GM18858 (cell line): ENCODE data around the gene SUPT6H.
A peak's percentile ranks its signal among the peaks of the same experiment; 100 is the strongest.

Source experiments
- ATAC-seq: cut with Tn5 transposase; IDR thresholded peaks from one replicate; pipeline ENCODE4 v1.9.1; 2021; ENCODE audit not compliant: unreplicated experiment

The SUPT6H gene

GRCh38 chr17:28661635-28662526 is at the start of gene SUPT6H, which contains the start of gene SDF2:
TSS of gene SUPT6H (plus strand) at chr17:28662205. CDS start at chr17:28673402, 11,197 bp downstream.
TSS of gene SDF2 (minus strand) at chr17:28661906. CDS start at chr17:28661876, 30 bp downstream.
- peak; percentile 50 for ATAC-seq

DNA sequence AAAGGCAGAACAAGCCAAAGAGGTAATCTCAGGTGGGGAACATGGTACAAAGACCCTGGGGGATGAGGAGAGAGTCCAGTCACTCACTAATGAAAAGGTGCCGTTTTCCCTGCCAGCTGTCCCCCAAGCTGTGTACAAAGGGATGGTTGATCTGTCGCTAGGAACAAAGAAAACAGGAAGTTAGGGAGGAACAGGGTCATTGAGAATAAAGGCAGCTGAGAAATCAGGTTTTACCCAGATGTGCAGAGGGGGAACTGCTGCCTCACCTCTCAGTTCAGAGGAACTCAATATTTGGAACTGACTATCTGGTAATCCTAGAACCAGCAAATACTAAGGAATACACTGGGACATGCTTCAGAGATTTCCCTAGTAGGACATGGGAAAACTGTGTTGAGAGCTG is 49.5 kb upstream of the SUPT6H start:
- no peak for ATAC-seq

DNA sequence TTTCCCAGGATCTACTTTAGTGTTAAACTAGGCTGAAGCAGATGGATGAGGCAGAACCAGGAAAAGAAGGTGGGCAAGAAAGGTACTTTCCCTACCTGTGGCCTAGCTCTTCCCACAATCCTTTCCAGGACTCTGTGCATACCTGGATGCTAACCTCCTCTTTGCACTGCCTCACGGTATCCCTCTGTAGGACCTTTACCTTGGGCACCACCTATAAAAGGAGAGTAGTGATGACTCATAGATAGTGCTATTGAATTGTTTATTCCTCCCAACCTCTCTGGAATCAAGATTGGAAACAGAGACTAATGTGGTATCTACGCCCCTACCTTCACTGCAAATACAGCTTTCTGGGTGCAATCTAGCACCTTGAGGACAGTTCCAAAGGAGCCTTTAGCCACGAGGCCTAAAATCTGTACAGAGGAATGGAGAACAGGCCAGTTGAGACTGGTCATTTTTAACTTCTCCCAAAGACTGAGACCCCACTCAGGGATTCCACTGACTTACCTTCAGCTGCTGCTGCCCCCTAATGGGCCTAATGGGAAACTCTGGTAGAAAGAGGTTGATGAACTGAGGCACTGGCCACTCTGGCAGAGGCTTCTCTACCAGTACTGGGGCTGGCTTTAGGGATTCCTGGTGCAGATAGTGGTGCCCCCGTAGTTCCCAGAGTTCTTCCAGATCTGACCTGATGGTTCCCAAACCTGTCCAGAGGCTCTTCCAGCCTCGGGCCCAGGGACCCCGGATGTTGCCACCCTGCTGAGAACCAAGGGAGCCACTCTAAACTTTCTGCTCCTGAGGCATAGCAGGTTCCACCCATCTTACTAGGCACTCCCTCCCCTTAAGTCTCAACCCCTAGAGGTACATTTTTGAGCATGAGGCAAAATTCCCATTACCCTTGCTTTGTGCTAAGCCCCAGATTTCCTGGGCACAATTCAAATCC is 48.8 kb upstream of the SUPT6H start:
- no peak for ATAC-seq

DNA sequence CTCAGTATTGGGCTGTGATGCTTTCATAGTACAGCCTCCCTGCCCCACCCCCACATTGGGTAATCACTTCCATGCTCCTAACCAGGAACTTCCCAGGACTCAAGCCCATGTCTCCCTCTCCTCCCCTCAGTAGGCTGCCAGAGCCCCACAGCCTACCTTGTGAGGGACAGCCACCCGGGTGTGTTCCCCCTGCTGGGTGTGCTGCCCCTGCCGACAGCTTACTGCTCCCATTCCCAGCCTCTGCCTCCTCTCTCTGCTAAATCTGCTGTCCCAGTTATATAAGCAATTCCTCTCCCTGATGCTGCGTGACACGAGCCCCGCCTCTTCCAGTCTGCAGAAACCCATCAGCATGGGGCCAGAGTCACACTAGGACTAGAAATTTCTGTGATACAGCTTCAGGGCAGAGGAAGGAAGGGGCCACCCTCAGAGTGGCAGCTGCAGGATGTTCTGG is 48.0 kb upstream of the SUPT6H start, which contains the start of gene RSKR:
Gene RSKR, minus strand, starts transcription at position 255 of the 451 bp plus-strand sequence. Its CDS starts 24 bp downstream, at position 231.
- ATAC-seq: no peak

GRCh38 chr17:28615260-28615940 is 46.6 kb upstream of the SUPT6H start:
- ATAC-seq: no peak

GRCh38 chr17:28616281-28616680 is 45.7 kb upstream of the SUPT6H start:
- ATAC-seq: no peak

DNA sequence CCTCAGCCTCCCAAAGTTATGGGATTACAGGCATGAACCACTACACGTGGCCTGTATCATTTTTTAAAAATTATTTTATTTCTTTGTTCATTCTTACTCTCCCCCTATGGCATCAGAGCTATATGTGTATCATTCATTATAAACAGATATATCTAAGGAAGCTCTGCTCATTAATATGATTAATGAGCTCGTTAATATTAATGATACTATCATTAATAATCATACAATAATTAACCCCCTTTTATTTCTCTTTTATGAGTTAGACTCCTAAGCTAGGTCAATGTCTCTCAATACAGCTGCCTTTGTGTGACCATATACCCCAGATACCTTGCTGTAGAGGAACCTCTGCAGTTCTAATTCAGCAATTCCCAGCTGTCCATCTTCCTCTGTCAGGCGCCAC is 43.5 kb upstream of the SUPT6H start:
- no peak for ATAC-seq

- ATAC-seq: no peak
These were observed 42.0 kb upstream of the SUPT6H start for GRCh38 chr17:28620010-28620409.

GRCh38 chr17:28622186-28622585 is 39.8 kb upstream of the SUPT6H start:
- ATAC-seq: no peak

- no peak for ATAC-seq
These were observed 38.3 kb upstream of the SUPT6H start for GRCh38 chr17:28623696-28624095.

GRCh38 chr17:28624148-28624547 is 37.9 kb upstream of the SUPT6H start:
- ATAC-seq: no peak

DNA sequence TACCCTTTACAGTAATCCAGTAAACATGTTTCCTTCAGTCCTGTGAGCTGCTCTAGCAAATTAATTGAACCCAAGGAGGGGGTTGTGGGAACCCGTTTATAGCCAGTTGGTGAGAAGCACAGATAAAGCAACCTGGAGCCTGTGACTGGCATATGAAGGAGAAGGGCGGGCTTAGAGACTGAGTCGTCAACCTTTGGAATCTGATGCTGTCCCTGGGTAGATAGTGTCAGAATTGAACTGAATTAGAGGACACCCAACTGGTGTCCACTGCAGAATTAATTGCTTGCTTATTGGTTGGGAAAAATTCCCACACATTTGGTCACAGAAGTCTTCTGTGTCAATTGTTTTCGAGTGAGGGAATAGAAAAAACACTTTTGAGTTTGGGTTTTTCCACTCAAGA is 35.2 kb upstream of the SUPT6H start:
- ATAC-seq: no peak

GRCh38 chr17:28634206-28634865 is 27.7 kb upstream of the SUPT6H start:
- ATAC-seq: no peak

- no peak for ATAC-seq
These were observed 26.5 kb upstream of the SUPT6H start for GRCh38 chr17:28635506-28635905.

DNA sequence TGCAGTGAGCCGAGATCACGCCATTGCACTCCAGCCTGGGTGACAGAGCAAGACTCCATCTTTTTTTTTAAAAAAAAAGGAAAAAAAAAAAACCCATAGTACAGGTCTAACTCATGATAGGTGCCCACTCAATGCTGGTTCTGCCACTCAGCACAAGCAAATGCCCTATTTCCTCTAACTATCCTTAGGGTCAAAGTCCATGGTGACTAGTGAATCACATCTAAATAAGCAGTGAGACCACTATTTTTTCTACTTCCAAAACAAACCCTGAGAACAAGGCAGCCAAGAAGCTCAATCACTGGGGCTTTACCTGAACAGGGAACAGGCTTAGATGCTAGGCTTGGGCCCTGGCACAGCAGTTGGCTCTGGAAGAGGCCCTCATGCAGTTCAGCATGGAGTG is 20.4 kb upstream of the SUPT6H start:
- no peak for ATAC-seq

DNA sequence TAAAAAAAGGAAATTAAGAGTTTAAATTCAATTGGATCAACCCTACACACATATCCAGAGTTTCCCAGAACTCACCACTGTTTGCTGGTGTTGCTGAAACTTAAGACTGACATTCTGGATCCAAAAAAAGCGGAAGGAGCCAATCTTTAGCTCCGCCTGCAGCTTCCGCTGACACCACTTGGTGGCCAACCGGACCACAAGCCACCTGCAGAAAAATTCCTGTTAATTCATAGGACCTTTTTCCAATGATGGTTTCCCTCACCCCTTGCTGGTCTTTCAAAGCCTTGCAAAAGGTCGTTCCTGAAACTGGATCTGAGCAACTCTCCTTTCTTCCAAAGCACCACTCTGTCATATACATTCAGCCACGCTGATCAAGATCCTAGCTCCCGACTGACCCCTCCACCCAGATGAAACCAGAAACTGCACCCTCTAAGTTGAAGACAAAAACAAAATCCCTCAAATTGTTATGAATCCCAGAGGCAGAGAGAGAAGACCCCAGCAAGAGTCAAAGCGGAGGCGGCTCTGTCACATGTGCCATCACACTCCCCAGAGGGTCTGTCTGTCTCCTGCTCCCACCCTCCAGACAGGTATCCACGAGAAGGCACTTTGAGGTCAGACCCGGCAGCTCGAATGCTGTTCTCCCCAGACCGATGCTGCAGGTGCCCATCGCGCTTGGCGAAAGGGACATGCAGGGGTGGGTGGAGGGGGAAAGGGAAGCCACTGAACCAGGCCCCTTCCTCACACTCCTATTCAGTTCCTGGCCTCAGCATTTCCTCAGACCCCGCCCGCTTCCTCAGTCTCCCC is 17.8 kb upstream of the SUPT6H start:
- ATAC-seq: no peak

- peak; percentile 68 for ATAC-seq
These were observed 17.0 kb upstream of the SUPT6H start, which contains the start of gene BLTP2 for GRCh38 chr17:28644787-28645575. TSS of gene BLTP2 (minus strand) at chr17:28645158. CDS start at chr17:28645056, 102 bp downstream.

DNA sequence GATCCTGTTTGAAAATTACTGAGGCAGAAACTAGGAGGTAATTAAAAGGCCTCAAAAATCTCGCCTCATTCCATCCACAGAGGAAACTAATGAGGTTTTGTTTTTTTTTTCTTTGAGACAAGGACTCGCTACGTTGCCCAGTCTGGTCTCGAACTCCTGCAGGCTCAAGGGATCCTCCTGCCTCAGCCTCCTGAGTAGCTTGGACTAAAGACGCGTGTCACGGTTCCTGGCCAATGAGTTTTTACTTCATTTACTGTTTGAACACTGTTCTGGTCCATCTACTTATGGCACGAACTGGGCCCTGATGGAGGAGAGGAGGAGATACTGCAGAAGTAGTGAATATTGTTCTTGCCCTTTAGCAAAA is 16.4 kb upstream of the SUPT6H start:
- ATAC-seq: no peak
